ENCODE results near the gene RDH12.

GRCh38 chr14:67782090-67782489 is 80.4 kb downstream of the RDH12 start:
- TF ChIP-seq EZH2 (IDR thresholded peaks at IDR 0.05; ENCODE audit: insufficient read depth, poor library complexity, severe bottlenecking) (no peak), EZH2phosphoT487 (IDR thresholded peaks at IDR 0.05; ENCODE audit: insufficient read depth, low read depth) (no peak)
